LNCAP (cell line): ENCODE results near the gene OR10T2.

Source experiments
- CTCF ChIP-seq: fragments of 450-650 bp; IDR thresholded peaks from 2 replicates; pipeline ENCODE4 v1.5.1; 2017; ENCODE audit warnings: mild to moderate bottlenecking

OR10T2 gene

GRCh38 chr1:158371188-158371953 lies 27.9 kb downstream of the OR10T2 start:
- no peak for TF ChIP-seq CTCF

- no peak for TF ChIP-seq CTCF
Measured at GRCh38 chr1:158366783-158367182, 32.5 kb downstream of the OR10T2 start.

GRCh38 chr1:158362941-158363340 lies 36.3 kb downstream of the OR10T2 start:
- TF ChIP-seq CTCF, result no peak

DNA sequence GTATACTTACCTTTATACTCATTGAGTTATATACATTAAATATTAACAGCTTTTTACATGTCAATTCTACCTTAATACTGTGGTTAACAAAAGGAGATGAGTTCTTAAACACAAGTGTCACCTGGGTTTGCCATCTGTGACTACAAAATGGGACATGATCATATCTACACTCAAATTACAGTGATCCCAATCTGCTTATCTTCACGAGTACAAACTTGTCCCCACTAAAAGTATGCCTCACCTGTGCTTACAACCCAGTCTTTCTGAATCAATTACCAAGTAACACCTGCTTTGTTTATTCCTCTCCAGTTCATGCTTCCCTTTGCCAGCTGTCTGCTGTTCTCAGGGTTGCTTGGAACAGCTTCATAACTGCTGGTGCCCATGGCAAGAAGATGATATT lies 36.8 kb downstream of the OR10T2 start:
- TF ChIP-seq CTCF, result no peak

DNA sequence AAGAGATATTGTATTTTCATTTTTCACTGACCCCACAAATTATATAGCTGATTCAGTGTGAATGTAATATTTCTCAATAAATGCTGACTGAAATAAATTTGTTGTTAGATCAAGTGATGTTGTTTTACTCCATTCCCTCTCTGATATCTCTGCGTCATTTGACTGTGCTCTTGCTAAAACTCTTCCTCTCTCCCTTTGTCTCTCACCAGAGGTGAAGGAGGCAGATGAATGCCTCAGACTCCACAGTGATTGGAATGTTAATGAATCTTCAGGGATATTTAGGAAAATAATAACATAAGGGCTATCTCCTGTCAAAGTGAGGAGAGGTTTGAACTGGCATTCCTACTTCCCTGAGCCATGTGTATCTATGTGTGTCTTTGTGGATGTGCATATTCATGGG lies 41.8 kb downstream of the OR10T2 start:
- no peak for TF ChIP-seq CTCF

DNA sequence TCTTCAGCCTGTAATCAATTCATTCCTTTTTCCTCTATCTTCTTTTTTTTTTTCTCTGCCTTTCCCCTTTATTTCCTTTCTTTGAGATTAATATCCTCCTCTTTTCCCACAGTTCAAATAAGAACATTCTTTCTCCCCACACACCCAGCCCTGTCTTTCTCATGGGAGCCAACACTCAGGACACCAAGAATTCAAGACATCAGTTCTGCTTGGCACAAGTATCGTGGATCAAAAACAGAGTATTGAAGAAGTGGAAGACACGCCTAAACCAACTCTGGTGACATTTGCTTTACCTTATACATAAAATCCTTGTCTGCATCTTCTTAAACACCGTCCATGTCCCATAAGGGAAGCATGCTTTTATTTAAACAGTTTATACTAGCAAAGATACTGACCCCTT lies 42.6 kb downstream of the OR10T2 start:
- TF ChIP-seq CTCF, result no peak

DNA sequence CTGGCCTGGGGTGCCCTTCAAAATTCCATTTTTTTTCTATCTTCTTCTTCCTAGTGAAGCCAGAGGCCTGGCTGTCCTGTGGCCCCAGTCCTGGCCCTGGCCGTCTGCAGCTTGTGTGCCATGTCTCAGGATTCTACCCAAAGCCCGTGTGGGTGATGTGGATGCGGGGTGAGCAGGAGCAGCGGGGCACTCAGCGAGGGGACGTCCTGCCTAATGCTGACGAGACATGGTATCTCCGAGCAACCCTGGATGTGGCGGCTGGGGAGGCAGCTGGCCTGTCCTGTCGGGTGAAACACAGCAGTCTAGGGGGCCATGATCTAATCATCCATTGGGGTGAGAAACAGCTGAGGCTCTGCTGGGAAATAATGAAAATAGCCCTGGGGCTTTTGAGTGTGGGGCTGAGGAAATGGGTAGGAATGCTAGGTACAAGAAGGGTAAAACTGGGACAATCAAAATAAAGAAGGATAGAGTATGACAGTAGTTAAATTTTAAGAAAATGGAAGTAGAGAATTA lies 43.4 kb downstream of the OR10T2 start:
- TF ChIP-seq CTCF, result no peak
